ES-I3 (cell line): ENCODE results near the gene SLC38A9.

Experiments used
- H3K36me3 ChIP-seq: 2 replicates; pipeline ENCODE4 v1.6.1; 2013; ENCODE audit warnings: mild to moderate bottlenecking, low read length, control low read depth, moderate library complexity; ENCODE audit not compliant: insufficient read depth
- H3K4me1 ChIP-seq: 2 replicates; pipeline ENCODE4 v1.6.1; 2013; ENCODE audit warnings: mild to moderate bottlenecking, control low read depth, low read length; ENCODE audit not compliant: insufficient read depth
- H3K9ac ChIP-seq: 2 replicates; pipeline ENCODE4 v1.6.1; 2013; ENCODE audit warnings: low read depth, mild to moderate bottlenecking, low read length, moderate library complexity
- H3K9me3 ChIP-seq: 2 replicates; pipeline ENCODE4 v1.6.1; 2013; ENCODE audit warnings: mild to moderate bottlenecking, low read length, moderate library complexity; ENCODE audit not compliant: control insufficient read depth, insufficient read depth

SLC38A9 gene

DNA sequence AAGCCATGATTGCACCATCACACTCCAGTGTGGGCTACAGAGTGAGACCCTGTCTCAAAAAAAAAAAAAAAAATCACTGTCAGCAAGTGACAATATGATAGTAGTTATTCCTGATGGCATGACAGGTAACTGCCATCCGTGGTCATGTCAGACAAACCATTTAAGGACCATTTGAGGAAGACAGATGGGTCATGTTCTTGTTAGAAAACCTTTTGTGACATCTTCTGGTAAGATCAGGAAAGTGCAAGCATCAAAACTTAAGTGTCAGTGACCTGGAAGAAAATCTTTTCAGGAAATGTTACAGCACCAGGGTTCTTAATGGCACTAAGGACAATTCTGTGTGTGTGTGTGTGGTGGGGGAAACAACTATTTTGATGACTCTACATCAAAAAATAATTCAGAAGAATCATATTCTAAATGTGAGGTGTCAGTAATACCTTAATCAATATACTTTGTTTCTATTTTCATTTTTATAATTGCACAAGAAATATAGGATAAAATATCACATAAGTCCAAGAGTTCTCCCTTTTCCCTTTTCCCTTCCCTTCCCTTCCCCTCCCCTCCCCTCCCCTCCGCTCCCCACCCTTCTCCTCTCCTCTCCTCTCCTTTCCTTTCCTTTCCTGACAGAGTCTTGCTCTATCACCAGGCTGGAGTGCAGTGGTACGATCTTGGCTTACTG is 17.8 kb downstream of the SLC38A9 start:
- Histone ChIP-seq H3K36me3 (no peaks in the 10 kb centered on the region; the same call in 1 of the 2 replicates), H3K4me1 (peaks cover 10% of the 10 kb centered on the region), H3K9me3 (peaks cover 3% of the 10 kb centered on the region; the same call in 1 of the 2 replicates), H3K9ac (no peak overlapping the region)

DNA sequence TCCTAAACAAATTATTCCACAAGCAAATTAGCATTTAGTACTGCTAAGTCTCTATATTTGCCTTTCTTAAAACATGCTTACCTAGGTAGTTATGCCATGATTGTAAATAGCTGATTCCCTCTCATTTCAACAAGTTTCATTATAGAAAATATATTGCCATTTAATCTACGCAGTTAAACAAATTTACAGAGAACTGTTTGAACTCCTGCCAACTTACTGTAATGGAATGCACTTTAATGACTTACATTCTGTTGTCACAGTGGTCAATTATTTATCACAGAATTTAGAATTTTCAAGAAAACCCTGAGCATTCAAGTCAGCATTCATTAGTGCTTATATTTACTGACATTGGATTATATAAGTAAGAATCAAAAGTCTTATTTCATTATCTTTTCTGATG is 19.6 kb downstream of the SLC38A9 start:
- Histone ChIP-seq H3K4me1 (peaks cover 10% of the 10 kb centered on the region), H3K9ac (no peak overlapping the region), H3K36me3 (no peaks in the 10 kb centered on the region), H3K9me3 (no peaks in the 10 kb centered on the region)

DNA sequence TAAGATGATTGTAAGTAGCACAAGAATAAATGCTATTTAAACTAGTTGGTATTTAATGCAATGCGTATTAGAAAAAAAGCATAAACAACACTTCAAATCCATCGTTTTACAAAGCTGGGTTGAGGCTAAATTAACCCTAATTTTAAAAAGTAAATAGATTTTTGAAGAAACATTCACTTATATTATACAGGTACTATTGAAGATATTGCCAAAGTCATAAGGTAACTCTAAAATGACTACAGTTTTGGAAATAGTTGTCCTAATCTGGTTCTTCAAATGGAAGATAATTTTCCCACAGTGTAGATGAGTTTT is 20.1 kb downstream of the SLC38A9 start:
- H3K9me3 ChIP-seq: no peaks in the 10 kb centered on the region
- no peak overlapping the region for H3K9ac ChIP-seq
- no peaks in the 10 kb centered on the region for H3K36me3 ChIP-seq
- H3K4me1 ChIP-seq: peaks cover 10% of the 10 kb centered on the region

DNA sequence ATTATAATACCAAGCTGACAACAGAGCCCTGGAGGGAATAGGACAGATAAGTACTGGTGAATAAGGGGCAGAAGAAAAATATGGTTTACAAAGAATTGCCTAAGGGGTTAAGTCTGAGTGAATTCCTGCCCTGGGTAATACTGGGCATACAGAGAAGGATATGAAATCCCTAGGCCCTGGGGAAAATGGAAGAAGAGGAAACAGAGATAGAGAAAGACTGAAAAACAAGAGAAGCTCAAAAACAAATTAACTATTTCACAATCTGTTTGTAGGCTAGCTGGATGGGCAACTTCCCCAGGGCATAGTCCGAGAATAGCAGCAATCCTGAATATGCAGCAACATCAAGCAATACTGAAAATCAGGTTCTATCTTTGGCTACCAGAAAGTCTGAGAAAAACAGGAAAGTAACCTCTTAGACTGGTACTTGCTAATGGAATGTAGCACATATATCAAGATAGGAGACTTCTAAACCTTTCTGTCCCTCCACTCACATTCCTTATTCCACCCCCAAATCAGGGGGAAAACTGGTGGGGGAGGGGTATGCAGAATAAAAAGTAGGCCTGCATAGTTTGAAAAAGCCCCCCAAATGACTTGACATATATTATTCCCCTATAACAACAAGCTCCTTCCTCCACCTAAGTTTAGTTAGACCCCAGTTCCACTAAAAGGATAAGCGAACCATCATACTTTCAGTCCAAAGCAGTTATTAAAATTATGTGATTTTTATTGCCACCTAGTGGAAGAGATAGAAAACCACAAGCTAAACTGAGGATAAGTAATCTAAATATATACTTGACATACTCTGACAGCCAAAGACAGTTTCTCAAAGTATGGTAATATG is 20.6 kb downstream of the SLC38A9 start:
- Histone ChIP-seq H3K9me3 (no peaks in the 10 kb centered on the region), H3K9ac (no peak overlapping the region), H3K4me1 (peaks cover 10% of the 10 kb centered on the region), H3K36me3 (no peaks in the 10 kb centered on the region)

DNA sequence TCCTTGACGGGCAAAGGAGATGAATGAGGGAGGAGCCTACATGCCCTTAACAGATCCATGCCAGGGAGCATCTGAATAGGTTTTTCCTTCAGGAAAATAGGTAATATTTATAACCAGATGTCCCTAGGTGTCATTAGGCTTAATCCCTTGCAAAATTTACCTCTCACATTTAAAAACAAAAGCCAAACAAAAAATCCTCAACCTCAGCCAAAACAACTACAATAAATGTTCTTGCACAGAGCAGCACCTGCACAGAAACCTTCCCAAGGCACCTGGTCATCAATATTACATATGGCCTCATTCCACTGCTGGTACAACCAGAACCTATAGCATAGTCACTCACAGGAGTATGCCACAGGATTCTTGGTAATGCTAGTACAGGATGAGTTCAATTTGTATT is 30.1 kb downstream of the SLC38A9 start:
- no peak overlapping the region for H3K9ac ChIP-seq
- H3K36me3 ChIP-seq: no peaks in the 10 kb centered on the region
- H3K9me3 ChIP-seq: no peaks in the 10 kb centered on the region

DNA sequence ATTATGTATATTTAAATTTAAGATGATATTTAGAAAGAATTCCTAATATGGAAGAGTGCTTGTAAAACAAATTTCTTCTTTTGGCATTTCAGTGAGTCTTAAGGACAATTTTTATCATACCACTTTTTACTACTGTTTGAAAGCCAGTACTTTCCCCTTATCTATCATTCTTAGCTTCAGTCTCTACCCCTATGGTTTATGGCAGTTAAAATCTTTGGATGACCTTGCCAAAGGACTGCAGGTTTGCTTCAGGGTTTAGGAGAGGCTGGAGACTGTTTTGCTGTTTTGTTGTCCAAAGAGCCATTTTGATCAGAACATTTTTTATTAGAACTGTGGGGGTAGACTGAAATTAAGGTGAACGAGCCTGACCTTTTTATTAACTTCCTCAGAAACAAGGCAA is 30.8 kb downstream of the SLC38A9 start:
- H3K9me3 ChIP-seq: no peaks in the 10 kb centered on the region
- no peak overlapping the region for H3K9ac ChIP-seq
- H3K36me3 ChIP-seq: no peaks in the 10 kb centered on the region
- H3K4me1 ChIP-seq: 0 out of 2 replicates have a peak, but pooled peaks cover 5% of the 10 kb centered on the region

More for the DNA sequence above, 30.1 kb downstream of the SLC38A9 start:
- 0 out of 2 replicates have a peak, but pooled peaks cover 5% of the 10 kb centered on the region for H3K4me1 ChIP-seq

DNA sequence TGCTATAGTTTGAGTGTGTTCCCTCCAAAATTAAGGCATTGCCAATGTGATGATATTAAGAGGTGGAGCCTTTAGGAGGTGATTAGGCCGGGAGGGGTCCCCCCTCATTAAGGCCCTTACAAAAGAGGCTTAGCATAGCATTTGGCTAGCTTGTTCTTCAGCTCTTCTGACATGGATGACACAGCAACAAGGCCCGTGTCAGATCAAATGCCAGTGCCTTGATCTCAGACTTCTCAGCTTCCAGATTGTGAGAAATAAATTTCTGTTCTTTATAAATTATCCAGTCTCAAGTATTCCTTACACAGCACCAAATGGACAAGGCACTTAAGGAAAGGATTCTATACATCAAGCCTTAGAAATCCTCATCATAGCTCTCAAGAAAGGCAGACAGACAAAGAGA is 31.8 kb downstream of the SLC38A9 start:
- Histone ChIP-seq H3K4me1 (0 out of 2 replicates have a peak, but pooled peaks cover 5% of the 10 kb centered on the region), H3K36me3 (no peaks in the 10 kb centered on the region), H3K9ac (no peak overlapping the region), H3K9me3 (no peaks in the 10 kb centered on the region)

DNA sequence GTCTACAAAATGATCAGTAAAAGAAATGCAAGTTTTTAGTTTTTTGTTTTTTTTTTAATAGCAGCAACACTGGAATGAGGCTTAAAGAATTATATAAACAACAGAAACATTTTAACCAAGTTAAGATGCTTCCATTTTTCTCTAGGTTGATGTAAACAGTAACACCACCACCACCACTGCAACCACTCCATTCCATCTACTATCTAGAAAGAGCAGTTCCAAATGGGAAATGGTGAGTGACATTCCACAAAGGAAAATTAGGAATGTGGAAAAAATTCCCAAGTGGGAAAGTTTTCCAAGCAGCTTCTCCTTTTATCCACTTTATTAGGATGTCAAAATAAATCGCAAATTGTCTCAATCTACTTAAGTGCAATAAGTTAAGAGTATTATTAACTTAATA is 32.6 kb downstream of the SLC38A9 start:
- H3K4me1 ChIP-seq: 0 out of 2 replicates have a peak, but pooled peaks cover 5% of the 10 kb centered on the region
- H3K36me3 ChIP-seq: no peaks in the 10 kb centered on the region
- H3K9me3 ChIP-seq: no peaks in the 10 kb centered on the region
- no peak overlapping the region for H3K9ac ChIP-seq

DNA sequence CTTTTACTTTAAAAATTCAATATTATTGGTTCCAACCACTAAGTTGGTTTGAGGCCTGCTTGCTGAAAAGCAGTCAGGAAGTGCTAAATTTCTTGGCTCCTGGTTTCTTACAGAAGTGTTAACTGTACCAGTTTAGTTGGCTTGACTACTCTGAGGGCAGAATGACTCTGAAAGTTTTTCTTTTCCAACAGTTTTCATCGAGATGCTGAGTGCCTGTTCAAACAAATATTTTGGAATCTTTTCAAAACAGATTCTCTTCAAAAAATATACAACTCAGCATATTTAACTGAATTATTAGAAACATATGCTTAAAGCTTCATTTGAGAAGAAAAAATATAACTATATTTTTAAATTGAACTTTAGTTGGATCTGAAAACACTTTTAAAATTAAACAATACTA is 37.0 kb downstream of the SLC38A9 start:
- Histone ChIP-seq H3K9me3 (no peaks in the 10 kb centered on the region), H3K9ac (no peak overlapping the region)

DNA sequence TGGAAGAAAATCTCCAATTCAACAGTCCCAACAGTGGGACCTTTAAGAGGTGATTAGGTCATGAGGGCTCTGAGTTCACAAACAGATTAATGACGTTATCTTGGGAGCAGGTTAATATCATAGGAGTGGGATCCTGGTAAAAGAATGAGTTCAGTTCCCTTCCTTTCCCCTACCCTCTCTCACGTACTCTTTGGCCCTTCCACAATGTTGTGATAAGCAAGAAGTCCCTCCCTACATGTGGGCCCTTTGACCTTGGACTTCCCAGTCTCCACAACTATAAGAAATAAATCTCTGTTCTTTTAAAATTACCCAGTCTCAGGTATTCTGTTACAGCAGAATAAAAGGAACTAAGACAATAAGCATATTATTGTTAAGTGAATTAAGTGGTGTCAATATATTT is 37.8 kb downstream of the SLC38A9 start:
- Histone ChIP-seq H3K36me3 (no peaks in the 10 kb centered on the region), H3K4me1 (no peaks in the 10 kb centered on the region), H3K9me3 (no peaks in the 10 kb centered on the region), H3K9ac (no peak overlapping the region)

More for the DNA sequence above, 37.0 kb downstream of the SLC38A9 start:
- H3K36me3 ChIP-seq: no peaks in the 10 kb centered on the region
- 0 out of 2 replicates have a peak, but pooled peaks cover under 1% of the 10 kb centered on the region for H3K4me1 ChIP-seq

DNA sequence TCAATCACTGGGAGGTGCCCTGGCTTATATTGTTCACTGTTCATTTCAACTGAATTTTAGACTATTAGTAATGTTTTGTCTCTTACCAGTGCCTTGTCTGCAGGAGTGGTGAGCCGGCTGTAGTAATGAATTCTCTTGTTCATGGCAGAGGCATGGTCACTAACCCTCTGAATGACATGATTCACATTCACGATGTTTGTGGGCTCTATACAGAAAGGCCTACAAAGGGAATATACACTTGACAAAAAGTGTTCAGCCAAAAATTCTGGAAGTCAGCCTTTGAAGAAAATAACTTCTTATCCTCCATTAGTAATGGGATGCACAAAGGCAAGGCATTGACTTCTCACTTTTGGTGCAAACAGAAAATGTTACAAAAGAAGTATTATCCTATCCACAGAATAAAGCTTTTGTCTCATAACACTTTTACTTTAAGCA is 39.6 kb downstream of the SLC38A9 start:
- Histone ChIP-seq H3K9me3 (no peaks in the 10 kb centered on the region), H3K36me3 (no peaks in the 10 kb centered on the region), H3K9ac (no peak overlapping the region), H3K4me1 (no peaks in the 10 kb centered on the region)

DNA sequence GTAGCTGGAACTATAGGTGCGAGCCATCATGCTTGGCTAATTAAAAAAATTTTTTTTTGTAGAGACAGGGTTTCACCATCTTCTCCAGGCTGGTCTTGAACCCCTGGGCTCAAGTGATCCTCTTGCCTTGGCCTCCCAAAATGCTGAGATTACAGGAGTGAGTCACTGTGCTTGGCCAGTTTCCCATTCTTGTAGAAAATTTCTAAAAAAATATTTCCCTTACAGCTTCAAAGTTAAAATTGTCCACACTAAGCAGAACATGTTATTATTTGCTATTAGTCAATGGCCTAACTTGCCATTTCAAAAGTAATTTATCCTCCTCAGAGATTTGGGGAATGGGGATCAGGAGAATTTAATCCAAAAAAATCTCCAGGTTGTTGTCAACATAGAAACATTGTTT is 40.1 kb downstream of the SLC38A9 start:
- no peak overlapping the region for H3K9ac ChIP-seq

DNA sequence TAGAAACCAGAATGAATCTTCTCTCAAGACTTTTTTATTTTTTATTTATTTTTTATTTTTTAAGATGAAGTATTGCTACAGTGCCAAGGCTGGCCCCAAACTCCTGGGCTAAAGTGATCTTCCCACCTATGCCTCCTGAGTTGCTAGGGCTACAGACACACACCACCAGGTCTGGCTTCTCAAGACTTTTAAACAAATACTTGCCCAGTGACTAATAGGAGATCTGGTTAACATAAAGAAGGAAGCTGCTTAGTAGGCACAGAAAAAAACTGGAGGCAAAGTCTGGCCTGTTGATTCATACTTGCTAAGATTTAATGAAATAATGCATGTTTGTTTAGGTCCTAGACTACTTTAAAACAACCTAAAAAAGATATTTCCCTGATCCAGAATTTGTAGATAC is 43.8 kb downstream of the SLC38A9 start:
- Histone ChIP-seq H3K9ac (no peak overlapping the region), H3K9me3 (no peaks in the 10 kb centered on the region), H3K4me1 (no peaks in the 10 kb centered on the region), H3K36me3 (no peaks in the 10 kb centered on the region)

More for the DNA sequence above, 40.1 kb downstream of the SLC38A9 start:
- Histone ChIP-seq H3K4me1 (no peaks in the 10 kb centered on the region), H3K36me3 (no peaks in the 10 kb centered on the region), H3K9me3 (no peaks in the 10 kb centered on the region)

DNA sequence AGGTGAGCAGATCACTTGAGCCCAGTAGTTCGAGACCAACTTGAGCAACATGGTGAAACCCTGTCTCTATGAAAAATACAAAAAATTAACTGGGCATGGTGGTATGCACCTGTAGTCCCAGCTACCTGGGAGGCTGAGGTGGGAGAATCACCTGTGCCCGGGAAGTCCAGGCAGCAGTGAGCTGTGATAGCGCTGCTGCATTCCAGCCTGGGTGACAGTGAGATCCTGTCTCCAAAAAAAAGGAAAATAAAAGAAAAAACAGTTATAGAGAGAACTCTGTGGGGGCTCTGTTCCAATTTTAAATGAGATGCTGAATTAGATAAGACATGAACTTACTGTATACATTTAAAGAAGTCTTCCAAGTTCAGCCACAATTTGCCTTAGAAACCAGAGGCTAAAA is 44.2 kb downstream of the SLC38A9 start:
- H3K9ac ChIP-seq: no peak overlapping the region
- H3K36me3 ChIP-seq: no peaks in the 10 kb centered on the region
- no peaks in the 10 kb centered on the region for H3K9me3 ChIP-seq
- H3K4me1 ChIP-seq: no peaks in the 10 kb centered on the region

DNA sequence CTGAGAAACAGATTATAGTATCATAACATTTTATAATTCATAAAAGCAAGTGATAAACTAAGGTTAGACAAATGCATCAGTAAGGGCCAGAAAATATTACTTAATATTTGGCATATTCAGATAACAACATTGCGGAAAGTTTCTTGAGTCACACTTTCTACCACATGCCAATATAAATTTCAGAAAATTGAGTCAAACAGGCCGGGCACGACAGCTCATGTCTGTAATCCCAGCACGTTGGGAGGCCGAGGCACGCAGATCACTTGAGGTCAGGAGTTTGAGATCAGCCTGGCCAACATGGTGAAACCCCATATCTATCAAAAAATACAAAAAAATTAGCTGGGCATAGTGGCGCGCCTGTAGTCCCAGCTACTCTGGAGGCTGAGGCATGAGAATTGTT is 47.1 kb downstream of the SLC38A9 start:
- no peak overlapping the region for H3K9ac ChIP-seq

More for the DNA sequence above, 47.1 kb downstream of the SLC38A9 start:
- Histone ChIP-seq H3K36me3 (no peaks in the 10 kb centered on the region), H3K9me3 (no peaks in the 10 kb centered on the region), H3K4me1 (no peaks in the 10 kb centered on the region)
